GM11168 (cell line): ENCODE measurements around the gene NFYC.

Experiments used
- in situ Hi-C: fragments of 300-500 bp; cut with MboI; formaldehyde crosslinking; loops from one replicate; pipeline ENCODE4 v1.12.0; 2022; ENCODE audit warnings: low sequenced_read_pairs; ENCODE audit not compliant: unreplicated experiment

The NFYC gene

GRCh38 chr1:40734882-40735628 is 43.6 kb downstream of the NFYC start:
- in situ Hi-C loops: no loop called here

GRCh38 chr1:40736085-40736531 is 44.6 kb downstream of the NFYC start:
- in situ Hi-C loops: no loop called here

- in situ Hi-C loops: no loop called here
Measured at GRCh38 chr1:40738831-40739230, 47.3 kb downstream of the NFYC start.

GRCh38 chr1:40739455-40740008 is 48.0 kb downstream of the NFYC start:
- in situ Hi-C loops: no loop called here

- in situ Hi-C loops: no loop called here
Measured at GRCh38 chr1:40740039-40740996, 48.8 kb downstream of the NFYC start.

- in situ Hi-C loops: no loop called here
Measured at GRCh38 chr1:40740997-40741736, 49.7 kb downstream of the NFYC start.

- in situ Hi-C loops: no loop called here
Measured at GRCh38 chr1:40742363-40743061, 51.0 kb downstream of the NFYC start.

- in situ Hi-C loops: no loop called here
Measured at GRCh38 chr1:40743452-40743851, 51.9 kb downstream of the NFYC start.

GRCh38 chr1:40743860-40744259 is 52.4 kb downstream of the NFYC start:
- in situ Hi-C loops: no loop called here

GRCh38 chr1:40745176-40745575 is 53.7 kb downstream of the NFYC start:
- in situ Hi-C loops: no loop called here

GRCh38 chr1:40746344-40747090 is 55.0 kb downstream of the NFYC start:
- in situ Hi-C loops: no loop called here

GRCh38 chr1:40748841-40749718 is 57.6 kb downstream of the NFYC start:
- in situ Hi-C loops: no loop called here

GRCh38 chr1:40749817-40750216 is 58.3 kb downstream of the NFYC start:
- in situ Hi-C loops: no loop called here

- in situ Hi-C loops: no loop called here
Measured at GRCh38 chr1:40750451-40750908, 59.0 kb downstream of the NFYC start.

GRCh38 chr1:40751802-40752201 is 60.3 kb downstream of the NFYC start:
- in situ Hi-C loops: no loop called here

GRCh38 chr1:40753142-40753882 is 61.8 kb downstream of the NFYC start:
- in situ Hi-C loops: no loop called here

GRCh38 chr1:40754201-40754600 is 62.7 kb downstream of the NFYC start:
- in situ Hi-C loops: no loop called here
